Mesodermal cell (in vitro differentiated cells): ENCODE results near the gene TRIO.

Experiments used
- H3K27ac ChIP-seq: 2 replicates; pipeline ENCODE4 v1.7.0; 2013; ENCODE audit warnings: mild to moderate bottlenecking, low read depth, low read length, moderate library complexity; ENCODE audit not compliant: severe bottlenecking
- H3K36me3 ChIP-seq: 2 replicates; pipeline ENCODE4 v1.7.1; 2013; ENCODE audit warnings: mild to moderate bottlenecking, low read length, moderate library complexity; ENCODE audit not compliant: control insufficient read depth, insufficient read depth
- H3K4me1 ChIP-seq: one replicate; pipeline ENCODE4 v1.7.1; 2013; ENCODE audit warnings: mild to moderate bottlenecking, low read length; ENCODE audit not compliant: insufficient read depth, control insufficient read depth, poor library complexity, severe bottlenecking
- H3K4me3 ChIP-seq: 2 replicates; pipeline ENCODE4 v1.7.0; 2013; ENCODE audit warnings: low read length, control low read depth, mild to moderate bottlenecking; ENCODE audit not compliant: insufficient read depth, poor library complexity, severe bottlenecking; ENCODE audit errors: extremely low read depth
- H3K9me3 ChIP-seq: 2 replicates; pipeline ENCODE4 v1.7.1; 2013; ENCODE audit warnings: mild to moderate bottlenecking, low read length, moderate library complexity; ENCODE audit not compliant: control insufficient read depth
- WGBS, 2 experiments: methylation state at CpG; one replicate each; pipeline ENCODE4 v1.1.5; 2013; ENCODE audit warnings: missing lambda C conversion rate in 2 of 2; ENCODE audit not compliant: insufficient coverage in 2 of 2; 5-methylcytosine and 5-hydroxymethylcytosine counted together

The TRIO gene

DNA sequence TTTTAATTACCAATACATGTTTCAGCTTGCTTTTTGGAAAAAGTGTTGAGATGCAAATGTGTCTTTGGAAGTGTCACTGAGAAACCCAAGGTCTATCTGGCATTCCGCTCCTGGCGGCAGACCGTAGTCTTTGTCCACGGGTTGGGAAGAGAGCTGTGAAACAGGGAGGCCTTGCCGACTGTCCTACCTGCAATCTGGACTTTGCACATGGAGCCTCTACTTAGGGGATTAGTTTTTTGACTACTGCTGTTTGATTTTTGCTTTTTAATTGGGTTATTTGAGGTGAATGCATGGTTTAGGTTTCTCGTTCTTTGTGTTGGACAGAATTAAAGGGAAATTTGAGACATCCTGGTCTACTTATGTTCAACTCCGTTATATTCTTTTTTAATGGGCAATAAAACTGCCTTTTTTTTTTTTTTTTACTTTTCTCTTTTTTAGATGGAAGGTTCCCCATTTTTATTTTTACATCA, 25.7 kb downstream of the TRIO start:
- peaks cover 72% of the 10 kb centered on the region for H3K4me1 ChIP-seq
- WGBS, 2 experiments, result 87% methylated on average over 5 of the region's 7 CpGs

DNA sequence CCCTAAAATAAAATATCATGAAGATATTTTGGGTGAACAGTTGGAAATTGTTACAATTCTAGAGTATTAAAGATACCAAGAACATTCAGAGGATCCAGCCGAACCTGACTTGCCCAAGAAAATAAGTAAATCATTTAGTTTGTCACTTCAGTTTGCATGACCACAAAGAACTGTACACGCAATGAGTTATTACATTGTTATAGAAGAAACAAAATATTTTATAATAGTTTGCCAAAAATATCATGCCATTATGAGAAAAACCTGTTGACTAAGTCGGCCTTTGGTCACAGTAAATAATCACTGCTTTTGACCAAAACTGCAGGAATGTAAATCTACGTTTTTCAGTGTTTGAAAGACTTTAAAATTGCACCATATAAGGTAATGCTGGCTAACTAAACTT, 27.9 kb downstream of the TRIO start:
- H3K27ac ChIP-seq, result no peak overlapping the region
- no peaks in the 10 kb centered on the region for H3K9me3 ChIP-seq
- no peak overlapping the region for H3K4me3 ChIP-seq
- H3K36me3 ChIP-seq, result no peaks in the 10 kb centered on the region
- H3K4me1 ChIP-seq, result peaks cover 77% of the 10 kb centered on the region
- 94% methylated on average over 2 of the region's 4 CpGs; no CpG with 5 or more reads in 1 of the 2 experiments for WGBS, 2 experiments

More for the DNA sequence above, 25.7 kb downstream of the TRIO start:
- Histone ChIP-seq H3K36me3 (peaks cover 10% of the 10 kb centered on the region), H3K4me3 (no peak overlapping the region), H3K9me3 (peaks cover 9% of the 10 kb centered on the region), H3K27ac (no peak overlapping the region)

DNA sequence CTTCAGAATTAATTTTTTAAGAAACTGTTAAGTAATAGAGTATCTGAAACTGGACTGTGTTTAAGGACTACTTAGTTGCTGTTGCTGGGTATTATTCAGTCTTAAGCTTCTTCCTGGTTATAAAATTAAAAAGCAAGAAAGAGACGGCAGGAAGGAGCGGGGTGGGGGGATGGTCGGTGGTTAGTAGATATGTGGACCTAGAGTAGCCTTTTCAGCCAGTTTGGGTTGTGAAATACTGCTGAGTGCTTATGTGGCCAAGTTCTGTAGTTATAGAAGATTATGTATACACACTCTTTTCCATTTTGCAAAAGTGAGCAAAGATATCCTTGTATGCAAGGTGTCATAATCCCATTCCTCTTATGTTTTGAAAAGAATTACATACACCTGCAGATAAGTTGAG, 28.5 kb downstream of the TRIO start:
- no peaks in the 10 kb centered on the region for H3K9me3 ChIP-seq
- peaks cover 4% of the 10 kb centered on the region for H3K36me3 ChIP-seq
- H3K27ac ChIP-seq, result no peak overlapping the region
- H3K4me3 ChIP-seq, result no peak overlapping the region
- WGBS, 2 experiments, result 71% methylated on average over 3 of the region's 3 CpGs; no CpG with 5 or more reads in 1 of the 2 experiments
- peaks cover 72% of the 10 kb centered on the region for H3K4me1 ChIP-seq

DNA sequence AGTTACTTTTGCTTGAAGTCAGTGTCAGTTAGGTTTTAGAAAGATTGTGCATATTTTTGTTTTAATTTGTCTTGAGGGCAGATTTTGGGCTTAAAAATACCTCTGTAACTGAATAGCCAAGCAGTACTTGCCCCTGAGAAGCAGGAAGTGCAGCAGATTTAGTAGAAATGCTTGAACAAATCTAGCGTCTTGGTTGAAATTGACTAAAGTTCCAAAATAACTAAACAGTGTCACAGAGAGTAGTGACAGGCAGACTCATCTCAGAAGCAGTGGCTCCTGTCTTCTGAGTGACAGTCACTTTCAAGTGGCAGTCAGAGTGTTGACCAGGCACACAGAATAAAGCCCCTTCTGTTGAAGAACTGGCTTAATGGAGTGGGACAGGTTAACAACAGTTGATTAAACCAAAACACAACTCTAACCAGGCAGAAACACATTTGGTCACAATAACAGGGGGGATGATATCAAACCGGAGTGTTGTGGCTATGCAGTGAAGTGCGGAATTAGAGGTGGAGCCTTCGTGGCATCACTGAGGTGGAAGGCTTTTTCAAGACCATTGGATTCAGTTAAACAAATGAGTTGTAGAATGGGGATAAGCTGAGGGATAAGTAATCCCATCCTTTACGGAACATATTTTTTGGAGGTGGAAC, 29.1 kb downstream of the TRIO start:
- Histone ChIP-seq H3K4me3 (no peak overlapping the region), H3K36me3 (peaks cover 4% of the 10 kb centered on the region), H3K4me1 (peaks cover 68% of the 10 kb centered on the region), H3K9me3 (no peaks in the 10 kb centered on the region), H3K27ac (peak overlapping the region; percentile 47)
- WGBS, 2 experiments, result 95 to 100% methylated on average over 3 to 4 of the region's 5 CpGs

DNA sequence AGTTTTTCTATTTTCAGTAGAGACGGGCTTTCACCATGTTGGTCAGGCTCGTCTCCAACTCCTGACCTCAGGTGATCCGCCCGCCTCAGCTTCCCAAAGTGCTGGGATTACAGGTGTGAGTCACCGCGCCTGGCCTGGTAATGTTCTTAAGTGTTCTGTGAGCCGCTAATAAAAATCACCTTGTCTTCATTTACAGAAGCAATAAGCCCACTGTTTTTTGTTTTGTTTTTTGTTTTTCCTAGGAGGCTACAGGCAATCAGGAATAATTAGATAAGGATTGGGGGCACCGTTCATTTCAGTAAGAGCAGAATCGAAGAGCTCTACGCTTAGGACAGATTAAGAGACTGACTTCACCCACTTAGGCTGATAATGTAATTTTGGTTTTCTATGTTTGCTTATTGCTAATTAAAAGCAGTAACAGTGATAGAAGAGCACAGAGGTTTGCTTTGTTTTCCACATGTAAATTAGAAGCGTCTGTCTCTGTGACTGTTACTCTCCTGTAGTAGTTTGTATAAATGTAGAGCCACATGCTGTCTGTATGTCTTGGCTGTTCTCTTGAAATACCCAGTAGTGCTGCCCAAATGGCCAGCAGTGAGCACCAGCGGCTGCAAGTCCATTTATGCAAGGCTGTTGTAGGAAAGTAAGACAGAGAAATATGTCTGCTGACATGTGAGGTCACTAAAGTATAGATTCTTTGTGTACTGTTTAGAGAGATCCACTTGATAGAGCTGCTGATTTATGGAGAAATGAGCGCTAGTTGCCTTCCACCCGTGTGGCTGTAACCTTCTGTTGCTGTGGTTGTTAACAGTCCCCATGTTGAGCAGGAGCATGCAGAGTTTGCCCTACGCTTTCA, 30.5 kb downstream of the TRIO start:
- Histone ChIP-seq H3K27ac (peak overlapping the region; percentile 91), H3K9me3 (no peaks in the 10 kb centered on the region), H3K36me3 (peaks cover 4% of the 10 kb centered on the region), H3K4me1 (peaks cover 70% of the 10 kb centered on the region), H3K4me3 (no peak overlapping the region)
- 77 to 81% methylated on average over 10 to 14 of the region's 15 CpGs for WGBS, 2 experiments

DNA sequence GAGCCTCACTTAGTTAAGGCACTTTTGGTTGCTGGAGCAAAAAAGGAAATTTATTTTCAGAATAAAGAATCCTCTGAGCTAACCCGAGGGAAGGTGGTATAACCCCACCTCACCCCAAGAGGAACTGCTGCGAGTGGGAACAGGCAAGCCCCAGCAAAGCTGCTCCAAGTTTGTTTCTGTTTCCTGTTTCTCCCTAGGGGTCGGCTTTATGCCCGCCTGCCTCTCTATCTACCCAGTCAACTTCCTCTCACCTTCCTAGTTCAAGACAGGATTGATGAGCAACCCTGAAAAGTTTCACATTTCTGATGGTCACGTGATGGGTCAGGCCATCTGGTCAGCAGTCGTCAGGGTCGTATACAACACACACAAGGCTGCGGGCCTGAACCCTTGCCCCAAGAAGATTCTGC, 31.1 kb downstream of the TRIO start:
- H3K4me3 ChIP-seq, result no peak overlapping the region
- peaks cover 70% of the 10 kb centered on the region for H3K4me1 ChIP-seq
- WGBS, 2 experiments, result 7 to 17% methylated on average over 6 to 7 of the region's 8 CpGs
- peaks cover 4% of the 10 kb centered on the region for H3K36me3 ChIP-seq
- H3K27ac ChIP-seq, result peak overlapping the region; percentile 91
- H3K9me3 ChIP-seq, result no peaks in the 10 kb centered on the region

DNA sequence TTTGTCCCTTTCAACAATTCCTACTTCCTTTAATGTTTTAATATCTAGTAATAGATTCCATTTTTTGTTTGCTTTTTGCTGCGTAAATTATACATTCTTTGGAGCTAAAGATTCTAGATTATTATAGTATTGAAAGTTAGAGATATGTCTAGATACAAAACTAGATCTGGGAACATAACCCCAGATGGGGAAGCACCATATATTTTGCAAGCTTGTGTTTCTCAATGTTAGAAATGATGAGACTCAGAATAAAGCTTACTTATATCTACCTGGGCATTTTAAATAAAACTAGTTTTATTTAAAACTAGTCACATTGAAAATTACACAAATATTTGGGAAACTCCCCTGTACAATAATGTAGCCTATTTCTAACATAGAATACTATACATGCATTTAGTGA, 32.2 kb downstream of the TRIO start:
- H3K36me3 ChIP-seq, result peaks cover 4% of the 10 kb centered on the region
- no peak overlapping the region for H3K4me3 ChIP-seq
- no peaks in the 10 kb centered on the region for H3K9me3 ChIP-seq
- WGBS, 2 experiments, result no CpG with 5 or more reads among the region's 1 CpG
- no peak overlapping the region for H3K27ac ChIP-seq
- peaks cover 76% of the 10 kb centered on the region for H3K4me1 ChIP-seq

DNA sequence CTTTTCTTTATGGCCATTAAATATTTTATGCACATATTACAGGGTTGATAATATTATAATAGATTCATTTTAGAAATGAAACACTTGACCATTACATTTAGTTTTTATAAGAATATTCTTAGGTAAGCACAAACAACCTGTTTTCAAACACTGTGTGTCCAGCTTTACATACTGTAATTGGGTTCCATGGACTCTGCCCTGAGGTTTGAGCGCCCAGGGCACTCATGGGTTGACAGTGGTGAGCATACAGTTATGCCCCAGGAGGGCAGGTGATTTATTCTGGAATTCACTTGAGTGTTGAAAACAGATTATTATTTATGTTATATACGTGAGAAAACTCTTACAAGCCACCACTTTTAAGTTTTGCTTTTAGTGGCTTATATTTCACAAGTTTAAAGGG, 33.7 kb downstream of the TRIO start:
- no peaks in the 10 kb centered on the region for H3K9me3 ChIP-seq
- peaks cover 81% of the 10 kb centered on the region for H3K4me1 ChIP-seq
- H3K27ac ChIP-seq, result no peak overlapping the region
- H3K36me3 ChIP-seq, result peaks cover 4% of the 10 kb centered on the region
- WGBS, 2 experiments, result no CpG with 5 or more reads among the region's 2 CpGs
- H3K4me3 ChIP-seq, result no peak overlapping the region

DNA sequence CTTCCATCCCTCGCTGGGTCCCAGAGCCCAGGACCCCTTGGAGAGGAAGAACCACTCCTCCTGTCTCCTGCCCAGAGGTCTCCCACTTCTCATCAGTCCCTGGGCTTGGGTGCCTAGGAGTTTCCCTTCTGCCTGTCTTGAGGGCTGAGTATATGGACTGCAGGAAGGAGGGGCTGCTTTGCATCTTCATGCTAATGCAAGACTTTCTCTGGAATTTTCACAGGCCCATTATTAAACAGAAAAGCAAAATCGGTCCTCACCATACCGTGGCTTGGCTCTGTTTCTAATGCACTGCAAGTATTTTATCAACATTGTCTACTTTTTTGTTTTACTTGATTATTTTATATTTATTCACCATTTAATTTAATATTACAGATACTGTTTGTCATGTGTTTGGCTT, 34.5 kb downstream of the TRIO start:
- H3K36me3 ChIP-seq, result peaks cover 4% of the 10 kb centered on the region
- peak overlapping the region; percentile 92 for H3K27ac ChIP-seq
- no peaks in the 10 kb centered on the region for H3K9me3 ChIP-seq
- WGBS, 2 experiments, result no CpG with 5 or more reads among the region's 3 CpGs
- H3K4me3 ChIP-seq, result no peak overlapping the region
- peaks cover 81% of the 10 kb centered on the region for H3K4me1 ChIP-seq

DNA sequence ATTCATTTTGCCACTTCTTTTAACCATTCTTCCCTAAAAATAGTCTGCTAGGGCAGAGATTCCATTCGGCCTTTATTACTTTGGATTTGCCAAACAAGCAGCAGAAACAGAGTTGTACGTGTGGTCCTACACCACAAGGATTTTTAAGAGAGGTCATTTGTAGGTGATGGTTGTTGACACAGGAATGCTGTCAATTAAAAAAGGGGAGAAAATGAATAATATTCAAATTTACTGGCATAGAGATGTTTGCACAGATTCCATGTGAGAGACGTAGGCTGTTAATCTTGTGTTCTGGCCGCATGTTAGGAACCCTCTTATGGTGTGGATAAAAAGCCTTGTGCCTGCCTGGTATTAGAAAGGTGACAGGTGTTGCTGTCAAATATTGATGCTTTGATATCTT, 34.9 kb downstream of the TRIO start:
- no peak overlapping the region for H3K4me3 ChIP-seq
- peak overlapping the region; percentile 92 for H3K27ac ChIP-seq
- peaks cover 4% of the 10 kb centered on the region for H3K36me3 ChIP-seq
- 73 to 86% methylated on average over 4 of the region's 4 CpGs for WGBS, 2 experiments
- H3K9me3 ChIP-seq, result no peaks in the 10 kb centered on the region
- peaks cover 81% of the 10 kb centered on the region for H3K4me1 ChIP-seq
